AG04450 (cell line): ENCODE results near the gene ACTN4. TPM values are rescaled to one million over a fixed set of nuclear protein-coding genes. Genes with fewer than 3 reads are reported as not detected.

ENCODE experiments used
- CTCF ChIA-PET: fragments of 300-600, 350-600 bp; formaldehyde crosslinking; extraction: SDS; loops from one replicate; lab custom pipeline; 2022; ENCODE audit warnings: antibody characterized with exemption, inconsistent platforms; lab: Charles Lee
- POLR2A ChIA-PET: fragments of 350-600 bp; formaldehyde crosslinking; extraction: SDS; loops from one replicate; lab custom pipeline; 2021; ENCODE audit warnings: antibody characterized with exemption, inconsistent platforms; lab: Yijun Ruan, JAX
- DNase-seq: peaks from one replicate; pipeline ENCODE4 v3.0.0-alpha.2; 2011; ENCODE audit warnings: low read depth, low spot score
- H3K27ac ChIP-seq: one replicate; pipeline ENCODE4 v1.5.1; 2012; ENCODE audit warnings: low read depth, low read length, control low read depth
- H3K27me3 ChIP-seq: one replicate; pipeline ENCODE4 v1.6.0; 2012; ENCODE audit warnings: low read length; ENCODE audit not compliant: control insufficient read depth, insufficient read depth
- H3K4me3 ChIP-seq: 2 replicates; pipeline ENCODE4 v1.5.1; 2011; ENCODE audit warnings: mild to moderate bottlenecking, low read depth, low read length, control low read depth
- H3K9me3 ChIP-seq: 2 replicates; pipeline ENCODE4 v1.5.1; 2012; ENCODE audit warnings: low read length; ENCODE audit not compliant: control insufficient read depth, insufficient read depth
- CTCF ChIP-seq: IDR thresholded peaks from 2 replicates; pipeline ENCODE4 v1.5.1; 2011; ENCODE audit warnings: low read depth, low read length, control low read depth, inconsistent platforms
- polyA plus RNA-seq: library from polyadenylated mRNA; depleted of rRNA; stranded (reverse); fragments of >200 nt; gene quantifications from 2 replicates; pipeline ENCODE4 v1.2.3, GENCODE V29; 2011

The ACTN4 gene
- polyA plus RNA-seq, 1 experiment = 300 TPM

GRCh38 chr19:38717051-38717450 lies 69.6 kb downstream of the ACTN4 start:
- ChIA-PET POLR2A (interaction anchor here (0.5 kb wide), 1 partner anchor 97 kb away, joined by 5 read pairs; no protein-coding TSS in a partner anchor), CTCF (interaction anchor here (1.1 kb wide), 1 partner anchor 13 kb away, joined by 3 read pairs; no protein-coding TSS in a partner anchor)
- Histone ChIP-seq H3K9me3 (no peaks in the 10 kb centered on the region; the same call in 1 of the 2 replicates), H3K4me3 (no peak overlapping the region), H3K27me3 (no peaks in the 10 kb centered on the region), H3K27ac (no peak overlapping the region)
- TF ChIP-seq CTCF = no peak
- DNase-seq = no peak

- H3K27ac ChIP-seq = no peak overlapping the region
- ChIA-PET CTCF (interaction anchor here (1.1 kb wide), 1 partner anchor 79 kb away, joined by 3 read pairs; no protein-coding TSS in a partner anchor), POLR2A (no interaction called here)
Measured at GRCh38 chr19:38717855-38718254, 70.4 kb downstream of the ACTN4 start.

GRCh38 chr19:38718747-38719543 lies 71.5 kb downstream of the ACTN4 start:
- ChIA-PET POLR2A (interaction anchor here (0.7 to 1.3 kb wide), 3 partner anchors 41 to 72 kb away, joined by 3 to 9 read pairs (median 3); partner anchors contain the start of gene ACTN4), CTCF (interaction anchor here (1.1 to 1.4 kb wide), 2 partner anchors 81 to 83 kb away, joined by 3 read pairs; no protein-coding TSS in a partner anchor)
- TF ChIP-seq CTCF = peak; percentile 43
- Histone ChIP-seq H3K27ac (peak overlapping the region; percentile 21), H3K9me3 (no peaks in the 10 kb centered on the region; the same call in 1 of the 2 replicates), H3K27me3 (no peaks in the 10 kb centered on the region), H3K4me3 (no peak overlapping the region)
- no peak for DNase-seq

More at GRCh38 chr19:38717855-38718254, 70.4 kb downstream of the ACTN4 start:
- DNase-seq = no peak
- no peaks in the 10 kb centered on the region for H3K27me3 ChIP-seq
- H3K9me3 ChIP-seq = no peaks in the 10 kb centered on the region; the same call in 1 of the 2 replicates
- no peak for TF ChIP-seq CTCF
- no peak overlapping the region for H3K4me3 ChIP-seq

- Histone ChIP-seq H3K4me3 (no peak overlapping the region), H3K9me3 (no peaks in the 10 kb centered on the region; the same call in 1 of the 2 replicates), H3K27me3 (no peaks in the 10 kb centered on the region), H3K27ac (no peak overlapping the region)
- TF ChIP-seq CTCF = no peak
- CTCF ChIA-PET = interaction anchor here (0.5 to 1.4 kb wide), 2 partner anchors 84 to 86 kb away, joined by 3 to 4 read pairs; no protein-coding TSS in a partner anchor
- DNase-seq = no peak
- POLR2A ChIA-PET = interaction anchor here (0.7 to 1.3 kb wide), 2 partner anchors 42 to 73 kb away, joined by 3 read pairs; partner anchors contain the start of gene ACTN4
Measured at GRCh38 chr19:38719761-38720558, 72.5 kb downstream of the ACTN4 start.
